GM19467 (cell line): ENCODE data around the gene SLAMF6.
"Not testable (repeated sequence)": the region's sequence is repeated elsewhere in the genome, so short reads cannot be mapped to it uniquely, and the experiment has no call there.

ENCODE experiments used
- ATAC-seq: cut with Tn5 transposase; IDR thresholded peaks from one replicate; pipeline ENCODE4 v1.9.1; 2021; ENCODE audit warnings: mild to moderate bottlenecking, moderate library complexity; ENCODE audit not compliant: unreplicated experiment

Gene SLAMF6

DNA sequence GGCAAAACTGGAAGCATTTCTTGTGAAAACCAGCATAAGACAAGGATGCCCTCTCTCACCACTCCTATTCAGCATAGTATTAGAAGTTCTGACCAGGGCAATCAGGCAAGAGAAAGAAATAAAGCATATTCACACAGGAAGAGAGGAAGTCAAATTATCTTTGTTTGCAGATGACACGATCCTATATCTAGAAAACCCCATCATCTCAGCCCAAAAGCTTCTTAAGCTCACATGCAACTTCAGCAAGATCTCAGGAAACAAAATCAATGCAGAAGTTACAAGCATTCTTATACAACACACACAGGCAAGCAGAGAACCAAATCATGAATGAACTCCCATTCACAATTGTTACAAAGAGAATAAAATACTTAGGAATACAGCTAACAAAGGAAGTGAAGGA is 7.1 kb downstream of the SLAMF6 start:
- not testable (repeated sequence) for ATAC-seq

DNA sequence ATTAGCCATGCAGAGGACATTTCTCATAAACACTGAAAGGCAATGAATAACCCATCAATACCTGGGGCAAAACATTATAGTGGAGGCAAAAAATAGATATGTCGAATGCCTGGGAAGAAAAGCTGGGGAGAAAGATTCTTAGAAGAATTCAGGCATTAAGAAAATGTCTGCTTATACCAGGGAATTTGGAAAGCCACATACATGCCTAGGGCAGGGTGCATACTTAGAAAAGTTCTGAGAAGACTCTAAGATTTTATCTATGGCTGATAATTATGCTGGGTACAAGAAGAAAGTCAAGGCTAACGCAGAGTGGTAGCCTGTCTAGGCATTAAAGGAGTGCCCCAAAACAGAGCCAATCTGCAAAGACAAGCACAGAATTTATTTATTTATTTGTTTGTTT is 18.4 kb downstream of the SLAMF6 start:
- no peak for ATAC-seq

DNA sequence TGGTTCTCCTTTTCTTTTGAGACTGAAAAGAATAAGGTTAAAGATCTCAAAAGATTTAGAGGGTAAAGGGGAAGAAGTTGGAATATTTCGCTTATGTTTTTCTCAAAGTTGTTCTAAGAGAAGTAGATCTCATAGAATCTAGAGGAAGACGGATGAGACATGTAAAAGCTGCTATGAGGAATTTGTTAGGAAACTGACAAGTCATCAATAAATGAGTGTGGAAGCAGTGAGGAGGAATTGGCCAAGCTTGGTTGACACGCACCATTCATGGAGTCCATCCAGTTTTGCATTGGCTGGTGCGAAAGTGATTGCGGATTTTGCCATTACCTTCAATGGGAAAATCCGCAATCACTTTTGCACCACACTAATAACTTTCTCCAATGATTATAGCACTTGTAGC is 20.0 kb downstream of the SLAMF6 start:
- no peak for ATAC-seq

- no peak for ATAC-seq
Measured at GRCh38 chr1:160500321-160500990, 22.6 kb downstream of the SLAMF6 start.

DNA sequence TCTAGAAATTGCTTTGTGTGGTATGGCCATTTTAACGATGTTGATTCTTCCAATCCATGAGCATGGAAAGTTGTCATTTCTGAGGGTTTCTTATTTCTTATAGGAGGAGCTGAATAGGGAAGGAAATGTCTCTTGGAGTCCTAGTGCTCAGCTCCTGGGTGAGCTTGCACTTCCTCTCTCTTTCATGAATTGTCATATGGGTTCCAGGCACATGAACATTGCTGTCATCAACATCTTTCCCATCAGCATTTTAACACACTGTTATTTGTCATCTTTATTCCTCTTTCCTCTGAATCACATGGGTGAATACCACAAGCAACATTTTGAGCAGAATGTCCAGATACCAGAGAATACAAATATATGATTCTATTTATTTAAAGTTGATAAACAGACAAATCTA is 23.4 kb downstream of the SLAMF6 start:
- no peak for ATAC-seq

DNA sequence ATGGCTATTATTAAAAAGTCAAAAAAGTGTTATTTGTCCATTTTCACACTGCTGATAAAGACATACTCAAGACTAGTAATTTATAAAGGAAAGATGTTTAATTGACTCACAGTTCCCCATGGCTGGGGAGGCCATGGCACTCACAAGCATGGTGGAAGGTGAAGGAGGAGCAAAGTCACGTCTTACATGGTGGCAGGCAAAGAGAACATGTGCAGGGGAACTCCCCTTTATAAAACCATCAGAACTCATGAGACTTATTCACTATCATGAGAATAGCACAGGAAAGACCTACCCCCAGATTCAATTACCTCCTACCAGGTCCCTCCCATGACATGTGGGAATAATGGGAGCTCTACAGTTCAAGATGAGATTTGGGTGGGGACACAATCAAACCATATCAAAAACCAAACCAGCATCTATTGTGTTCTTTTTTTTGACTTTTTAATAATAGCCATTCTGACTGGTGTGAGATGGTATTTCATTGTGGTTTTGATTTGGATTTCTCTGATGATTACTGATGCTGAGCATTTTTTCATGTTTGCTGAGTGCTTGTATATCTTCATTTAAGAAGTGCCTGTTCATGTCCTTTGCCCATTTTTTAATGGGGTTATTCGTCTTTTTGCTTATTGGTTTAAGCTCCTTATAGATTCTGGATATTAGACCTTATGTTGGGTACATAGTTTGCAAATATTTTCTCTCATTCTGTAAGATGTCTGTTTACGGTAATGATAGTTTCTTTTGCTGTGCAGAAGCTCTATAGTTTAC is 24.6 kb downstream of the SLAMF6 start:
- ATAC-seq: not testable (repeated sequence)

DNA sequence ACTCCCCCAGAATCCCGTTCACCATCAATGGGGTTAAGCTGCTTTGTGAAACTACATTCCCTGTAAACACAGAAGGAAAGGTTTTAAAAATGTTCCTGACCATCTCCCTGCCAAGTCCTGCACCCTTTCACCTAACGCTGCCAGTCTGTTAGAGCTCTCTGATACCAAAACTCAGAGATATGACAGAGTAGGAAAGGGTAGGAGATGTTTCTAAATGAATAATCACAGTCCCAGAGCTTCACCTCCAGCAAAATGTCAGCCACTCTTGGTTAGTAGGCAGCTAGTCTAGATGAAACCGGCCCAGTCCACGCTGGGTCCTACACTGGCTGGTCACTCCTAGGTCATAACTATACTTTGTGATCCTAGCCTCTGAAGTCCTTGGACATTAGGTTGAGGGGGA is 26.7 kb downstream of the SLAMF6 start:
- ATAC-seq: no peak

DNA sequence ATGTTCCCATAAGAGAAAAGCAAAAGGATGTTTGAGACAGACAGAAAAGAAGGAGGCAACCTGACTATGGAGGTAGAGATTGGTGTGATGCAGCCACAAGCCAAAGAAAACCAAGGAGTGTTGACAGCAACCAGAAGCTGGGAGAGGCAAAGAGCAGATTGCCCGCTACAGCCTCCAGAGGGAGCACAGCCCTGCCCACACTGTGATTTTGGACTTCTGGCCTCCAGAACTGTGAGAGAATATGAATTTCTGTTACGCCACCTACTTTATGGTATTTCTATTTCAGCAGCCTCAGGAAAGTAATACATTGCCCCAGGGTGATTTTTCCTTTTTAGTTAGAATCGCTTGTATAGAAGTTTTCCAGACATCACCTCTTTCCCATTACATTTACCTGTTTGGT is 28.4 kb downstream of the SLAMF6 start:
- ATAC-seq: no peak

- no peak for ATAC-seq
Measured at GRCh38 chr1:160492617-160493016, 30.4 kb downstream of the SLAMF6 start.

DNA sequence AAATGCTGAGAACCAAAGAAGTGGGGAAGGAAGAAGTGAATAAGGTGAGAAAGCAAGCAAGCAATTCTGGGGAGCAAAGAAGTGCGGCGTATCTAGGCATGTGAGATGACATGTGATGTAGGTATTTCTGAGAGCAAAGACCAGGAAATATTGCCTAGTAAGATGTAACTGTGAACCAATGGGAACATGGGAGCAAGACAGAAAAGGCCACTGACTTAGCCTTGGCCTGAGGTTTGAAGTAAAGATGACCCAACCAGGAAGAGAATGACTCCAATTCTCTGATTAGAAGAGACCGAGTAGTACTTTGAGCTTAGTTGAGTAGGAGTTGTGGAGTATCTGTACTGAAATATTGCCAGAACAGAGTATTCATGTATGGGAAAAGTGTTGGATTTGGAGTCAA is 31.1 kb downstream of the SLAMF6 start:
- ATAC-seq: no peak

- ATAC-seq: no peak
Measured at GRCh38 chr1:160491017-160491416, 32.0 kb downstream of the SLAMF6 start.

- ATAC-seq: no peak
Measured at GRCh38 chr1:160489513-160490261, 33.4 kb downstream of the SLAMF6 start.

- ATAC-seq: no peak
Measured at GRCh38 chr1:160488347-160489058, 34.6 kb downstream of the SLAMF6 start.

DNA sequence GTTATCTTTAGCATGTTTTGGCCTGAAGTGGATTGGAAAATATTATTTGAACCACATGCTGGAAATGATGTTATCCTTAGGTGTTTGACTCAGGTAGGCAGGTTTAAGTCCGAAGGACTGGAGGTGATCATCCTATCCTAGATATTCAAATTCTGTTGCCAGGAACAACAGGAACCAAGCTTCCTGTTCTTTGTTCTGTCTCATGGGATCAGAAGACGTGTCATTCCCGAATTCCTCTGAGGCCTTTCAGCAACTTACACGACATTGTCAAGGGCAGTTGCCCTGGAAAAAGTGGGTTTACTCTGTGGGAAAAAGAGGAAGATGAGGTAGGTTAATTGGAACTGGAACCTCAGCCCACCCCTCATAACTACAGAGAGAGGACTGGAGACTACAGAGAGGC is 36.6 kb downstream of the SLAMF6 start:
- no peak for ATAC-seq

DNA sequence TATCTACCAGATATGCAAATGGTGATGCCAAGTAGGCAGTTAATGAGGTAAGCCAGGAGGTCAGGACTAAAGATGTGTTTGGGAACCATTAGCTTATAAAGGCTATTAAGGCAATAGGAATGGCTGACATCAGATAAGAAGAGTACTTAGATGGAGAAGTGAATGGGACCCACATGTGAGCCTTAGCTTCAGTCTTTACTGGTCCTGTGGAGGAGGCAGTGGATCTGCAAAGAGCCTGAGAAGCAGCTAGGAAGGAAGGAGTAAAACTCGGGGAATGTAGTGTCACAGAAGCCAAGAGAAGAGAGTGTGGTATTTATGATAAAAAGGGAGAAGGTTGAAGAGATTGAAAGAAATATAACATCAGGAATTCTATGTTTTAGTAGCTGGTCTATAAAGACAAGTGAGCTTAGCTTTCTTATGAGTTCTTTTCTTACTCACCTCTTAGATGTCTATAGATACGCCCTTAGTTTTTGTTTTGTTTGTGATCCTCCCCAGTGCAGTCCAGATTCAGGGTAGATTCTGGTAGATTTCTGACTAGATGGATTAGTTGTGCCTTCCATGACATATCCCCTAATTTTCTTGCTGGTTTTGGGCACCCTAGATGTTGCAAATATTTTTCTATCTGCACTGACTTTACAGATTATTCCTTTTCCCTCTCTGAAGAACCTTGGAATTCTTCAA is 39.4 kb downstream of the SLAMF6 start:
- no peak for ATAC-seq

- ATAC-seq: no peak
Measured at GRCh38 chr1:160481979-160482596, 41.0 kb downstream of the SLAMF6 start.

- not testable (repeated sequence) for ATAC-seq
Measured at GRCh38 chr1:160480781-160481180, 42.3 kb downstream of the SLAMF6 start.

GRCh38 chr1:160479091-160479490 is 44.0 kb downstream of the SLAMF6 start:
- ATAC-seq: not testable (repeated sequence)

- ATAC-seq: no peak
Measured at GRCh38 chr1:160474392-160475242, 48.4 kb downstream of the SLAMF6 start.
